Measurements from ENCODE around the gene ATP1A2.

The ATP1A2 gene

GRCh38 chr1:160158534-160158933, 43.0 kb downstream of the ATP1A2 start:
- no peak for TF ChIP-seq EZH2 (IDR thresholded peaks at IDR 0.05; ENCODE audit: borderline replicate concordance, low read length)
- TF ChIP-seq CTCF (IDR thresholded peaks at IDR 0.05; ENCODE audit: low read length): no peak
- Histone ChIP-seq H4K20me1 (ENCODE audit: insufficient read depth, low read length) (no peaks in the 10 kb centered on the region), H3K27ac (ENCODE audit: low read depth, low read length, poor library complexity, severe bottlenecking) (no peak overlapping the region), H3K9me3 (ENCODE audit: low read length) (no peaks in the 10 kb centered on the region), H3K4me3 (ENCODE audit: low read depth, low read length, poor library complexity, severe bottlenecking) (no peak overlapping the region), H3K36me3 (ENCODE audit: insufficient read depth, low read length) (no peaks in the 10 kb centered on the region), H2AFZ (ENCODE audit: low read length) (no peak overlapping the region), H3K9ac (ENCODE audit: low read length) (no peak overlapping the region), H3K9me2 (ENCODE audit: low read depth, low read length) (no peaks in the 10 kb centered on the region), H3K4me1 (ENCODE audit: insufficient read depth, low read length, severe bottlenecking) (no peaks in the 10 kb centered on the region), H3K27me3 (ENCODE audit: insufficient read depth, low read length) (no peaks in the 10 kb centered on the region; the same call in 1 of the 2 replicates), H3F3A (ENCODE audit: insufficient read depth, low read length) (no peaks in the 10 kb centered on the region), H3K79me2 (ENCODE audit: insufficient read depth, low read length) (no peaks in the 10 kb centered on the region), H3K4me2 (ENCODE audit: low read length) (no peak overlapping the region)

- no peaks in the 10 kb centered on the region for H4K20me1 ChIP-seq (ENCODE audit: insufficient read depth, low read length)
- H2AFZ ChIP-seq (ENCODE audit: low read length): no peak overlapping the region
- no peaks in the 10 kb centered on the region for H3K36me3 ChIP-seq (ENCODE audit: insufficient read depth, low read length)
- H3K4me1 ChIP-seq (ENCODE audit: insufficient read depth, low read length, severe bottlenecking): no peaks in the 10 kb centered on the region
- H3K4me2 ChIP-seq (ENCODE audit: low read length): no peak overlapping the region
- no peak overlapping the region for H3K27ac ChIP-seq (ENCODE audit: low read depth, low read length, poor library complexity, severe bottlenecking)
- H3K9ac ChIP-seq (ENCODE audit: low read length): no peak overlapping the region
- H3K9me3 ChIP-seq (ENCODE audit: low read length): no peaks in the 10 kb centered on the region
- no peak overlapping the region for H3K4me3 ChIP-seq (ENCODE audit: low read depth, low read length, poor library complexity, severe bottlenecking)
- H3K79me2 ChIP-seq (ENCODE audit: insufficient read depth, low read length): no peaks in the 10 kb centered on the region
- H3K27me3 ChIP-seq (ENCODE audit: insufficient read depth, low read length): no peaks in the 10 kb centered on the region; the same call in 1 of the 2 replicates
- TF ChIP-seq CTCF (IDR thresholded peaks at IDR 0.05; ENCODE audit: low read length): no peak
- TF ChIP-seq EZH2 (IDR thresholded peaks at IDR 0.05; ENCODE audit: borderline replicate concordance, low read length): no peak
- no peaks in the 10 kb centered on the region for H3F3A ChIP-seq (ENCODE audit: insufficient read depth, low read length)
- H3K9me2 ChIP-seq (ENCODE audit: low read depth, low read length): no peaks in the 10 kb centered on the region
These were observed 44.3 kb downstream of the ATP1A2 start for GRCh38 chr1:160159846-160160245.

- Histone ChIP-seq H3K4me2 (ENCODE audit: low read length) (no peak overlapping the region), H3K36me3 (ENCODE audit: insufficient read depth, low read length) (no peaks in the 10 kb centered on the region), H4K20me1 (ENCODE audit: insufficient read depth, low read length) (no peaks in the 10 kb centered on the region), H3K9me2 (ENCODE audit: low read depth, low read length) (no peaks in the 10 kb centered on the region), H3K9me3 (ENCODE audit: low read length) (no peaks in the 10 kb centered on the region), H2AFZ (ENCODE audit: low read length) (no peak overlapping the region; the same call in 1 of the 2 replicates), H3K79me2 (ENCODE audit: insufficient read depth, low read length) (no peaks in the 10 kb centered on the region), H3F3A (ENCODE audit: insufficient read depth, low read length) (no peaks in the 10 kb centered on the region), H3K27me3 (ENCODE audit: insufficient read depth, low read length) (no peaks in the 10 kb centered on the region; the same call in 1 of the 2 replicates), H3K9ac (ENCODE audit: low read length) (no peak overlapping the region), H3K4me3 (ENCODE audit: low read depth, low read length, poor library complexity, severe bottlenecking) (no peak overlapping the region), H3K27ac (ENCODE audit: low read depth, low read length, poor library complexity, severe bottlenecking) (no peak overlapping the region), H3K4me1 (ENCODE audit: insufficient read depth, low read length, severe bottlenecking) (no peaks in the 10 kb centered on the region)
- no peak for TF ChIP-seq EZH2 (IDR thresholded peaks at IDR 0.05; ENCODE audit: borderline replicate concordance, low read length)
- TF ChIP-seq CTCF (IDR thresholded peaks at IDR 0.05; ENCODE audit: low read length): peak; percentile 40; the same call in 1 of the 2 replicates
These were observed 46.6 kb downstream of the ATP1A2 start for GRCh38 chr1:160161965-160162705.
